ENCODE results near the gene AKT1. TPM values are rescaled to one million over a fixed set of nuclear protein-coding genes. Genes with fewer than 3 reads are reported as not detected.

Gene AKT1
- total RNA-seq, 1 experiment from 2014 or later = 83.3 TPM

DNA sequence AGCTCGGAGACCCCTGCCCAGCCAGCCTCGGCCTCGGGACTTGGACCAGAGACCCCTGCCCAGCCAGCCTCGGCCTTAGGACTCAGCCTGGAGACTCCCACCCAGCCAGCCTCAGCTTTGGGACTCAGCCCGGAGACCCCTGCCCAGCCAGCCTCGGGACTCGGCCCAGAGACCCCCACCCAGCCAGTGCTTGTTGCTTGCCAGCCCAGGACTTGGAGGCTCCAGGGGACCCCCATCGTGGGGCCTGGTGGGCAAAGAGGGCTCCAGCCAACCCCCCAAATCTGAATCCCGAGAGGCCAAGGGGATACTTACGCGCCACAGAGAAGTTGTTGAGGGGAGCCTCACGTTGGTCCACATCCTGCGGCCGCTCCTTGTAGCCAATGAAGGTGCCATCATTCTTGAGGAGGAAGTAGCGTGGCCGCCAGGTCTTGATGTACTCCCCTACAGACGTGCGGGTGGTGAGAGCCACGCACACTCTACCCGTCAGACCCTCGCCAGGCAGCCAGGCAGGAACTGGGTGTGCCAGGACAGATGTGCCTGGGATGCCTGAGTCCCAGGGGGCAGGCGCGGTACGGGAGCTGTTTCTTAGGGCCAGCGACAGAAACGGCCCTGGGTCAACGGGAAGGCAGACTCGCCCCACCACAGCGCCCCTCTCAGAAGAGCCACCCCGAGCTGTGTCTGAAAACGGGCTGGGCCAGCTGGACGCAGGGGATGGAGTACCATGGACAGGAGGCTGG, 15.6 kb downstream of the AKT1 start:
- Mint-ChIP-seq H3K4me1 (ENCODE audit: insufficient read depth, unreplicated experiment) (no peaks in the 10 kb centered on the region), H3K27me3 (ENCODE audit: insufficient read depth, unreplicated experiment) (no peaks in the 10 kb centered on the region), H3K9me3 (ENCODE audit: unreplicated experiment) (no peaks in the 10 kb centered on the region), H3K27ac (ENCODE audit: low read depth, unreplicated experiment) (no peak overlapping the region), H3K36me3 (ENCODE audit: insufficient read depth, unreplicated experiment) (peaks cover 11% of the 10 kb centered on the region), H3K4me3 (ENCODE audit: unreplicated experiment) (no peak overlapping the region)
- ChIA-PET CTCF (interaction anchor here (0.9 to 1.0 kb wide), 2 partner anchors 11 to 12 kb away, joined by 3 to 4 read pairs; no protein-coding TSS in a partner anchor), POLR2A (no interaction called here)
- TF ChIP-seq, protein P1, sequence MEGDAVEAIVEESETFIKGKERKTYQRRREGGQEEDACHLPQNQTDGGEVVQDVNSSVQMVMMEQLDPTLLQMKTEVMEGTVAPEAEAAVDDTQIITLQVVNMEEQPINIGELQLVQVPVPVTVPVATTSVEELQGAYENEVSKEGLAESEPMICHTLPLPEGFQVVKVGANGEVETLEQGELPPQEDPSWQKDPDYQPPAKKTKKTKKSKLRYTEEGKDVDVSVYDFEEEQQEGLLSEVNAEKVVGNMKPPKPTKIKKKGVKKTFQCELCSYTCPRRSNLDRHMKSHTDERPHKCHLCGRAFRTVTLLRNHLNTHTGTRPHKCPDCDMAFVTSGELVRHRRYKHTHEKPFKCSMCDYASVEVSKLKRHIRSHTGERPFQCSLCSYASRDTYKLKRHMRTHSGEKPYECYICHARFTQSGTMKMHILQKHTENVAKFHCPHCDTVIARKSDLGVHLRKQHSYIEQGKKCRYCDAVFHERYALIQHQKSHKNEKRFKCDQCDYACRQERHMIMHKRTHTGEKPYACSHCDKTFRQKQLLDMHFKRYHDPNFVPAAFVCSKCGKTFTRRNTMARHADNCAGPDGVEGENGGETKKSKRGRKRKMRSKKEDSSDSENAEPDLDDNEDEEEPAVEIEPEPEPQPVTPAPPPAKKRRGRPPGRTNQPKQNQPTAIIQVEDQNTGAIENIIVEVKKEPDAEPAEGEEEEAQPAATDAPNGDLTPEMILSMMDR (IDR thresholded peaks at IDR 0.05; ENCODE audit: unreplicated experiment) = no peak
- BruUV-seq (replicated peaks) = no TSS peak
- no peak for DNase-seq (ENCODE audit: unreplicated experiment)
- intact Hi-C loops (cut with micrococcal nuclease) = no loop called here

DNA sequence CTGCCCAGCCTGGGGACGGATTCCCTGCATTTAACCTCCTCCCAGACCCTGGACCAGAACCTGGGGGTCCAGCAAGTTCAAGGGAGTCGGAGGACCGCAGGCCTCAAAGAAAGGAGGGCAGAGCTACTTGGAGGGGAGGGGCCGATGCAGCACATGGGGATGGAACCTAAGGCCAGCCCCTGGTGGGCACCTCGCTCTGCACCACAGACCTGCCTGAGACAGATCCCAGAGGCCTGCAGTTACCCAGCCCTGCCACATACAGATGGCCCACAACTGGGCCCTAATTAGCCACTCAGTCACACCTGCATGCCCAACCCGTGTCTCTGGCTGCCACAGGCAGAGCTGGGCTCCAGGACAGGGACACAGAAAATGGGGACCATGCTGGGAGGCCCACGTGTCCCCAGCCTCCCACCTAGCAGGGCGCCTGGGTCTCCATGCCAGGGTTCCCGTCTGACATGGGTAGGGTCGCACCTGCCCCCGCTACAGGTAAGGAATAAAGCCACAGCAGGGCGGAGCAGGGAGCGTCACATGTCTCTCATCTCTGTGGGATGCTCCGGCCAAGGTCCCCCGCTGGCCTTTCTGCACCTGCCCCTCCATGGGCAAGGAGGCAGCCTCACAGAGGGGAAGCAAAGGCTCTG, 16.7 kb downstream of the AKT1 start:
- intact Hi-C loops (cut with micrococcal nuclease) = no loop called here
- POLR2A ChIA-PET = no interaction called here
- TF ChIP-seq, protein P1 (IDR thresholded peaks at IDR 0.05; ENCODE audit: unreplicated experiment) = no peak
- CTCF ChIA-PET = interaction anchor here (1.3 kb wide), 1 partner anchor 10 kb away, joined by 4 read pairs; no protein-coding TSS in a partner anchor
- no TSS peak for BruUV-seq (replicated peaks)
- no peak for DNase-seq (ENCODE audit: unreplicated experiment)
- peaks cover 18% of the 10 kb centered on the region for H3K36me3 Mint-ChIP-seq (ENCODE audit: insufficient read depth, unreplicated experiment)
- no peaks in the 10 kb centered on the region for H3K4me1 Mint-ChIP-seq (ENCODE audit: insufficient read depth, unreplicated experiment)
- H3K27me3 Mint-ChIP-seq (ENCODE audit: insufficient read depth, unreplicated experiment) = no peaks in the 10 kb centered on the region
- H3K4me3 Mint-ChIP-seq (ENCODE audit: unreplicated experiment) = no peak overlapping the region
- no peak overlapping the region for H3K27ac Mint-ChIP-seq (ENCODE audit: low read depth, unreplicated experiment)
- no peaks in the 10 kb centered on the region for H3K9me3 Mint-ChIP-seq (ENCODE audit: unreplicated experiment)

DNA sequence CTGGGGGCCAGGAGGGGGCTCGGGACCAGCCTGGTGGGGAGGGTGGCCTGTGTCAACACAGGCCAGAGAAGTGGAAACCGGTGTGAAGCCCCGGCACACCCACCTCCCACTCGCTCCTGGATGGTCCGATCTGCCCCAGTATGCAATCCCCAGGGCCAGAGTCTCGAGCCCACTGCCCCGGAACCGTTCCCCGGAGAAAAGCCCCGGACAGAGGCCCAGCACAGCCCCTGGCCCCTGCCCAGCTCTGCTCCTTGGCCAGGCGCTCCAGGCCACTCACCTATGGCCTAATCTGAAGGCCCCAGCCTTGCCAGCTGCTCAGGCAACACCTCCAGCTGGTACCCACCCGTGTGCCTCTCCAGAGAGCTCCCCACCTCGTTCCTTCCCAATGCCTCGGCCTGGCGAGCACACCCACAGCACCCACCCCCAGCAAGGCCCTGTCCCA, 17.7 kb downstream of the AKT1 start:
- Mint-ChIP-seq H3K36me3 (ENCODE audit: insufficient read depth, unreplicated experiment) (peaks cover 18% of the 10 kb centered on the region), H3K4me1 (ENCODE audit: insufficient read depth, unreplicated experiment) (no peaks in the 10 kb centered on the region), H3K4me3 (ENCODE audit: unreplicated experiment) (no peak overlapping the region), H3K27ac (ENCODE audit: low read depth, unreplicated experiment) (no peak overlapping the region), H3K9me3 (ENCODE audit: unreplicated experiment) (no peaks in the 10 kb centered on the region), H3K27me3 (ENCODE audit: insufficient read depth, unreplicated experiment) (no peaks in the 10 kb centered on the region)
- no peak for DNase-seq (ENCODE audit: unreplicated experiment)
- ChIA-PET CTCF (interaction anchor here (0.7 kb wide), 2 partner anchors 17 to 35 kb away, joined by 3 read pairs; no protein-coding TSS in a partner anchor), POLR2A (no interaction called here)
- BruUV-seq (replicated peaks) = no TSS peak
- TF ChIP-seq, protein P1 (IDR thresholded peaks at IDR 0.05; ENCODE audit: unreplicated experiment) = no peak
- intact Hi-C loops (cut with micrococcal nuclease) = no loop called here

DNA sequence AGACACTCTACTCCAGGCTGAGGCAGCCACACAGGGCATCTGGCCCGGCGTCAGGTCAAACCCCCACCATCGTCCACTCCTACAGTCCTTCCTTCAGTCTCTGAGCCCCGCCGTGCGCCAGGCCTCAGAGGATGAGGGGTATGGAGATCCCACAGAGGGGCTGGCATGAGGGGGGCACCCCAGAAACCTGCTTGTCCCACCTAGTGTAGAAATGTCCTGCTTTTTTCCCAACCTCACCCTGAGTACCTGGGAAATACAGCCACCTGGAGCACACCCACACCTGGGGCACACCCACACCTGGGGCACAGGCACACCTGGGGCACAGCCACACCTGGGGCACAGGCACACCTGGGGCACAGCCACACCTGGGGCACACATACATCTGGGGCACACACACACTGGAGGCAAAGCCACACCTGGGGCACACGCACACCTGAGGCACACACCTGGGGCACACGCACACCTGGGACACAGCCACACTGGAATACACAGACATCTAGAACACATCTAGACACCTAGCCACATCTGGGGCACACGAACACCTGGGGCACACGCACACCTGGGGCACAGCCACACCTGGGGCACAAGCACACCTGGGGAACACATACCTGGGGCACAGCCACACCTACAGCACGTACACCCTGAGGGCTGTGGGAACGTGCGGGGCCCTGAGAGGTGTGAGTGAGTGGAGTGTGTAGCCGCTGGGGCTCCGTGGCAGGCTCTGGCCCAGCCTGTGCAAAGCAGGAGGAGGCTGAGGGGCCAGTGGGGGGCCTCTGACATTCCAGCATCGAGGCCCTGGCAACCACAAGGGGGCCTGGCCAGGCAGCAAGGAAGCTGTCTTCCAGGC, 18.4 kb downstream of the AKT1 start:
- no peaks in the 10 kb centered on the region for H3K4me1 Mint-ChIP-seq (ENCODE audit: insufficient read depth, unreplicated experiment)
- H3K27ac Mint-ChIP-seq (ENCODE audit: low read depth, unreplicated experiment) = no peak overlapping the region
- H3K36me3 Mint-ChIP-seq (ENCODE audit: insufficient read depth, unreplicated experiment) = peaks cover 18% of the 10 kb centered on the region
- H3K27me3 Mint-ChIP-seq (ENCODE audit: insufficient read depth, unreplicated experiment) = no peaks in the 10 kb centered on the region
- ChIA-PET CTCF (interaction anchor here (0.7 kb wide), 1 partner anchor 34 kb away, joined by 3 read pairs; no protein-coding TSS in a partner anchor), POLR2A (no interaction called here)
- DNase-seq (ENCODE audit: unreplicated experiment) = no peak
- intact Hi-C loops (cut with micrococcal nuclease) = no loop called here
- no peaks in the 10 kb centered on the region for H3K9me3 Mint-ChIP-seq (ENCODE audit: unreplicated experiment)
- TF ChIP-seq, protein P1 (IDR thresholded peaks at IDR 0.05; ENCODE audit: unreplicated experiment) = no peak
- no peak overlapping the region for H3K4me3 Mint-ChIP-seq (ENCODE audit: unreplicated experiment)
- BruUV-seq (replicated peaks) = no TSS peak

Measured in MCF 10A (cell line).